Measurements from ENCODE around the gene COPS7B.

DNA sequence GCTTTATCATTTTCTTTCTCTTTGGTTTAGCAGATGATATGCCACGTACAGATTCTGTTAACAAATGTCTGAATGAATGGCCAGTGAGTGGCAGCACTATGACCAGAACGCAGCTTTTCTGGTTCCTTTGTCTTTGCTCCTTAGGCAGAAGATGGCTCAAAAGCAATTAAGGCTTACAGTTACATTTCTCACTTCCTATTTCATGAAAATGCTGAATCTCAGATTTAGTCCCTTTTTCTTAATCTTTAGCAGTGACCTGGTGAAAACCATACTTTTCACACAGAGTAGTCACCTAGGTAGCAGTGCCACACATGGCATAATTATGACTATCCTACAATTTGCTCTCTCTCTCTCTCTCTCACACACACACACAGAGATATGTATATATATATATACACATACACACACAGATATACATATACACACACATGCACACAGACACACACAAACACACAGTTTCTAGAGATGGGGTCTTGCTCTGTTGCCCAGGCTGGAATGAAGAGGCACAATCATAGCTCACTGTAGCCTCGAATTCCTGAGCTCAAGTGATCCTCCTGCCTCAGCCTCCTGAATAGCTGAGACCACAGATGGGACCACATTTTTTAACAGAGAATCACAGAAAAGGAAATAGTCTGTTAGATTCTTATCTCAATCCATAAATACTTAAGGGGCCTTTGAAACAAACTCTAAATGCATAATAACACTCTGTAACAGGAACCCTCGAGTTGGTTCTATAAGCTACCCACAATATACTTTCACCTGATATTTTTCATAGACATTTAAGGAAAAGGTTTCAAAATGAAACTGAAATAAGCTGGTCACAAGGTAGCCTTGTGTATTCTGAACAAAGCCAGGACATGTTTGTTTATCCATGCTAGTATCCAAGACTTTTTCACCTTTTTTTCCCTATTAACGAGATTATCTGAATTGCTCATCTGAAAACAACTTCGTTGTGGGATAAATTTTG is 16.8 kb upstream of the COPS7B start:
- TF ChIP-seq, protein P1, sequence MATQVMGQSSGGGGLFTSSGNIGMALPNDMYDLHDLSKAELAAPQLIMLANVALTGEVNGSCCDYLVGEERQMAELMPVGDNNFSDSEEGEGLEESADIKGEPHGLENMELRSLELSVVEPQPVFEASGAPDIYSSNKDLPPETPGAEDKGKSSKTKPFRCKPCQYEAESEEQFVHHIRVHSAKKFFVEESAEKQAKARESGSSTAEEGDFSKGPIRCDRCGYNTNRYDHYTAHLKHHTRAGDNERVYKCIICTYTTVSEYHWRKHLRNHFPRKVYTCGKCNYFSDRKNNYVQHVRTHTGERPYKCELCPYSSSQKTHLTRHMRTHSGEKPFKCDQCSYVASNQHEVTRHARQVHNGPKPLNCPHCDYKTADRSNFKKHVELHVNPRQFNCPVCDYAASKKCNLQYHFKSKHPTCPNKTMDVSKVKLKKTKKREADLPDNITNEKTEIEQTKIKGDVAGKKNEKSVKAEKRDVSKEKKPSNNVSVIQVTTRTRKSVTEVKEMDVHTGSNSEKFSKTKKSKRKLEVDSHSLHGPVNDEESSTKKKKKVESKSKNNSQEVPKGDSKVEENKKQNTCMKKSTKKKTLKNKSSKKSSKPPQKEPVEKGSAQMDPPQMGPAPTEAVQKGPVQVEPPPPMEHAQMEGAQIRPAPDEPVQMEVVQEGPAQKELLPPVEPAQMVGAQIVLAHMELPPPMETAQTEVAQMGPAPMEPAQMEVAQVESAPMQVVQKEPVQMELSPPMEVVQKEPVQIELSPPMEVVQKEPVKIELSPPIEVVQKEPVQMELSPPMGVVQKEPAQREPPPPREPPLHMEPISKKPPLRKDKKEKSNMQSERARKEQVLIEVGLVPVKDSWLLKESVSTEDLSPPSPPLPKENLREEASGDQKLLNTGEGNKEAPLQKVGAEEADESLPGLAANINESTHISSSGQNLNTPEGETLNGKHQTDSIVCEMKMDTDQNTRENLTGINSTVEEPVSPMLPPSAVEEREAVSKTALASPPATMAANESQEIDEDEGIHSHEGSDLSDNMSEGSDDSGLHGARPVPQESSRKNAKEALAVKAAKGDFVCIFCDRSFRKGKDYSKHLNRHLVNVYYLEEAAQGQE (IDR thresholded peaks at IDR 0.05; ENCODE audit: low read depth, low read length): no peak
- TF ChIP-seq, protein P2, sequence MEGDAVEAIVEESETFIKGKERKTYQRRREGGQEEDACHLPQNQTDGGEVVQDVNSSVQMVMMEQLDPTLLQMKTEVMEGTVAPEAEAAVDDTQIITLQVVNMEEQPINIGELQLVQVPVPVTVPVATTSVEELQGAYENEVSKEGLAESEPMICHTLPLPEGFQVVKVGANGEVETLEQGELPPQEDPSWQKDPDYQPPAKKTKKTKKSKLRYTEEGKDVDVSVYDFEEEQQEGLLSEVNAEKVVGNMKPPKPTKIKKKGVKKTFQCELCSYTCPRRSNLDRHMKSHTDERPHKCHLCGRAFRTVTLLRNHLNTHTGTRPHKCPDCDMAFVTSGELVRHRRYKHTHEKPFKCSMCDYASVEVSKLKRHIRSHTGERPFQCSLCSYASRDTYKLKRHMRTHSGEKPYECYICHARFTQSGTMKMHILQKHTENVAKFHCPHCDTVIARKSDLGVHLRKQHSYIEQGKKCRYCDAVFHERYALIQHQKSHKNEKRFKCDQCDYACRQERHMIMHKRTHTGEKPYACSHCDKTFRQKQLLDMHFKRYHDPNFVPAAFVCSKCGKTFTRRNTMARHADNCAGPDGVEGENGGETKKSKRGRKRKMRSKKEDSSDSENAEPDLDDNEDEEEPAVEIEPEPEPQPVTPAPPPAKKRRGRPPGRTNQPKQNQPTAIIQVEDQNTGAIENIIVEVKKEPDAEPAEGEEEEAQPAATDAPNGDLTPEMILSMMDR (IDR thresholded peaks at IDR 0.05): no peak
- TF ChIP-seq SMC3 (IDR thresholded peaks at IDR 0.05; ENCODE audit: low read depth, low read length) (no peak), YY1 (IDR thresholded peaks at IDR 0.05; ENCODE audit: low read depth) (no peak), RXRA (IDR thresholded peaks at IDR 0.05; ENCODE audit: borderline replicate concordance, low read depth) (no peak), ELF1 (IDR thresholded peaks at IDR 0.05) (no peak), SIN3A (IDR thresholded peaks at IDR 0.05; ENCODE audit: borderline replicate concordance, low read depth, low read length) (no peak), POLR2AphosphoS5 (IDR thresholded peaks at IDR 0.05; ENCODE audit: low read depth, low read length) (no peak), TCF12 (IDR thresholded peaks at IDR 0.05) (no peak), FOXJ3 (CRISPR knock-in tag; IDR thresholded peaks at IDR 0.05) (no peak)

Measured in SK-N-SH (cell line).